ENCODE results near the gene SLC6A17. TPM values are rescaled to one million over a fixed set of nuclear protein-coding genes. Genes with fewer than 3 reads are reported as not detected.

Gene SLC6A17
- total and polyA plus RNA-seq, 7 donors, result under 0.01 to 0.83 (median 0.36) TPM; not detected in 2

DNA sequence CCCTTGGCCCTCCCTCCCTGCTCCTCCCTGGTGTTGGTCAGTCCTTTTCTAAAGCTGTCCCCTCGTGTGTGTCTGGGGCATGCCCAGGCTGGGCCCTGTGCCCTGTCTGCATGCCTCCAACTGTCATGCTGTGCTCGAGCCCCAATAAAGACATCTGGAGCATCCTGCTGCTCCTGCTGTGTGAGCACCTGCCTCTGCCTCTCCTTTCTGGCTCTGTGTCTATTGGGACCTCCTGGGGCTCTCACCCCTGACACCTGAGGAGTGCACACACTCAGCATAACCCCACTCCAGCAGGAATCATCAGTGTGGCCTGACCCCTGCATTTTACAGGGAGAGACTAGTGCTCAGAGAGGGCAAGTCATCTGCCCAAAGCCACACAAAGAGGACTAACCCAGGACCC, 83.6 kb downstream of the SLC6A17 start:
- WGBS, 2 donors, result 78 to 82% methylated on average over 2 of the region's 2 CpGs
- TF ChIP-seq POLR2A (IDR thresholded peaks at IDR 0.05) (no peak), EP300 (IDR thresholded peaks at IDR 0.05) (no peak), POLR2AphosphoS5 (IDR thresholded peaks at IDR 0.05) (no peak)
- TF ChIP-seq, protein P1, sequence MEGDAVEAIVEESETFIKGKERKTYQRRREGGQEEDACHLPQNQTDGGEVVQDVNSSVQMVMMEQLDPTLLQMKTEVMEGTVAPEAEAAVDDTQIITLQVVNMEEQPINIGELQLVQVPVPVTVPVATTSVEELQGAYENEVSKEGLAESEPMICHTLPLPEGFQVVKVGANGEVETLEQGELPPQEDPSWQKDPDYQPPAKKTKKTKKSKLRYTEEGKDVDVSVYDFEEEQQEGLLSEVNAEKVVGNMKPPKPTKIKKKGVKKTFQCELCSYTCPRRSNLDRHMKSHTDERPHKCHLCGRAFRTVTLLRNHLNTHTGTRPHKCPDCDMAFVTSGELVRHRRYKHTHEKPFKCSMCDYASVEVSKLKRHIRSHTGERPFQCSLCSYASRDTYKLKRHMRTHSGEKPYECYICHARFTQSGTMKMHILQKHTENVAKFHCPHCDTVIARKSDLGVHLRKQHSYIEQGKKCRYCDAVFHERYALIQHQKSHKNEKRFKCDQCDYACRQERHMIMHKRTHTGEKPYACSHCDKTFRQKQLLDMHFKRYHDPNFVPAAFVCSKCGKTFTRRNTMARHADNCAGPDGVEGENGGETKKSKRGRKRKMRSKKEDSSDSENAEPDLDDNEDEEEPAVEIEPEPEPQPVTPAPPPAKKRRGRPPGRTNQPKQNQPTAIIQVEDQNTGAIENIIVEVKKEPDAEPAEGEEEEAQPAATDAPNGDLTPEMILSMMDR (IDR thresholded peaks at IDR 0.05), result no peak
- no peaks in the 10 kb centered on the region for H3K27me3 ChIP-seq
- intact Hi-C loops (cut with DNase I), result no loop called here
- peaks cover 0 to 14% (median 6%) of the 10 kb centered on the region in 4 donors for H3K4me1 ChIP-seq
- H3K27ac ChIP-seq, result no peak overlapping the region
- peaks cover 0 to 10% (median 0%) of the 10 kb centered on the region in 4 donors for H3K36me3 ChIP-seq
- H3K4me3 ChIP-seq, result no peak overlapping the region
- no peak for DNase-seq
- peaks cover 0 to 8% (median 4%) of the 10 kb centered on the region in 4 donors for H3K9me3 ChIP-seq

DNA sequence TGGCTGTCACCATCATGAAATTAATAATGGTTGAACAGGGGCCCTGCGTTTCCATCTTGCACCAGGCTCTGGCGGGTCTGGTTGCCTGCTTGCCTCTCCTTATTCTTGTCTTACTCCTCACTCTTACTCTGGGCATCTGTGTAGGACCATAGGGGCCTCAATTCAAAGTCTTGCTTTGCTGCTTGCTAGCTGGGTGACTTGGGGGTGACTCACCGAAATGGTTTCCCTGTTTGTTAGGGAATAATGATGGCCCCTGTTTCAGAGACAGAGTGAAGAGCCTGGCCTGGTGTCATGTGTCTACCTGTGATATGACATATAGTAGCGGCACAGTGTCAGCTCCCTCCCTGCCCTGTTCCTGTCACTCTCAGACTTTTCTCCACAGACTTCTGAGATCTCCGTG, 84.4 kb downstream of the SLC6A17 start:
- Histone ChIP-seq H3K36me3 (peaks cover 0 to 9% (median 0%) of the 10 kb centered on the region in 4 donors), H3K4me3 (no peak overlapping the region), H3K9me3 (peaks cover 0 to 8% (median 4%) of the 10 kb centered on the region in 4 donors), H3K27me3 (no peaks in the 10 kb centered on the region), H3K27ac (peak overlapping the region in 1 of 4 donors; percentile 36), H3K4me1 (peaks cover 0 to 14% (median 6%) of the 10 kb centered on the region in 4 donors)
- DNase-seq, result no peak
- WGBS, 2 donors, result 93 to 97% methylated on average over 5 of the region's 5 CpGs
- intact Hi-C loops (cut with DNase I), result no loop called here
- TF ChIP-seq, protein P1 (IDR thresholded peaks at IDR 0.05), result no peak
- TF ChIP-seq POLR2A (IDR thresholded peaks at IDR 0.05) (no peak), POLR2AphosphoS5 (IDR thresholded peaks at IDR 0.05) (no peak), EP300 (IDR thresholded peaks at IDR 0.05) (no peak)

DNA sequence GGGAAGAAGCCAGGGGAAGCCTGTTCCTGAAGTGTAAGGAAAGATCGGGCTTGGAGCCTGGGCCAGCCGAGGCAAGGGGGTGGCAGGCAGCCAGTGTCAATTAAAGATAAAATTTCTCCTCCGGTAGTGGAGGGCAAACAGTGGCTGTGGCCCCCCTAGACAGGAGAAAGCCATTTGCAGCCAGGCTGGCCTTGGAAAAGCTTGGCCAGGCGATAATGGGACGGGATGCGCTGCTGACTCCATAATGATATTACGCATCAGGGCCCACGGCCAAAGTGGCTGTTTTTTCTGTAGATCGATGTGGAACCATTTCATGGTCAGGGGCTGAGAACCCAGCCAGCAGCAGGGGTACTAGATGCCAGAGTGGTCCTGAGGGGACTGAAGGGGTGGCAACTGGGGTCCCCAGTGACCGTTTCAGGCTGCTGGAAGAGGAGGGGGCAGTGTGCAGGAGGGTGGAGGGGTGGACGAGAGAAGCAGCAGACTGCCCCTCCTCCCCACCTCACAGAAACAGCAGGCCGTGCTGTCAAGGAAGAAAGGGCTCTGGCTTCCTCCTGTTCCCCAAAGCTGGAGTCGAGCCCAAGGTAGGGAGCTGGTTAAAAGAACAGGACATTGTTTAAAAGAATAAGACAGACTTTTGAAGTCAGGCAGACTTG, 85.0 kb downstream of the SLC6A17 start:
- Histone ChIP-seq H3K4me3 (no peak overlapping the region), H3K4me1 (peaks cover 0 to 14% (median 6%) of the 10 kb centered on the region in 4 donors), H3K9me3 (peaks cover 0 to 8% (median 4%) of the 10 kb centered on the region in 4 donors), H3K27me3 (no peaks in the 10 kb centered on the region), H3K27ac (peak overlapping the region in 2 of 4 donors; percentile 36 to 39), H3K36me3 (peaks cover 0 to 9% (median 0%) of the 10 kb centered on the region in 4 donors)
- TF ChIP-seq, protein P1 (IDR thresholded peaks at IDR 0.05), result no peak
- TF ChIP-seq POLR2A (IDR thresholded peaks at IDR 0.05), result no peak
- no peak for TF ChIP-seq EP300 (IDR thresholded peaks at IDR 0.05)
- TF ChIP-seq POLR2AphosphoS5 (IDR thresholded peaks at IDR 0.05), result no peak
- intact Hi-C loops (cut with DNase I), result no loop called here
- no peak for DNase-seq
- 74 to 75% methylated on average over 13 of the region's 13 CpGs for WGBS, 2 donors

DNA sequence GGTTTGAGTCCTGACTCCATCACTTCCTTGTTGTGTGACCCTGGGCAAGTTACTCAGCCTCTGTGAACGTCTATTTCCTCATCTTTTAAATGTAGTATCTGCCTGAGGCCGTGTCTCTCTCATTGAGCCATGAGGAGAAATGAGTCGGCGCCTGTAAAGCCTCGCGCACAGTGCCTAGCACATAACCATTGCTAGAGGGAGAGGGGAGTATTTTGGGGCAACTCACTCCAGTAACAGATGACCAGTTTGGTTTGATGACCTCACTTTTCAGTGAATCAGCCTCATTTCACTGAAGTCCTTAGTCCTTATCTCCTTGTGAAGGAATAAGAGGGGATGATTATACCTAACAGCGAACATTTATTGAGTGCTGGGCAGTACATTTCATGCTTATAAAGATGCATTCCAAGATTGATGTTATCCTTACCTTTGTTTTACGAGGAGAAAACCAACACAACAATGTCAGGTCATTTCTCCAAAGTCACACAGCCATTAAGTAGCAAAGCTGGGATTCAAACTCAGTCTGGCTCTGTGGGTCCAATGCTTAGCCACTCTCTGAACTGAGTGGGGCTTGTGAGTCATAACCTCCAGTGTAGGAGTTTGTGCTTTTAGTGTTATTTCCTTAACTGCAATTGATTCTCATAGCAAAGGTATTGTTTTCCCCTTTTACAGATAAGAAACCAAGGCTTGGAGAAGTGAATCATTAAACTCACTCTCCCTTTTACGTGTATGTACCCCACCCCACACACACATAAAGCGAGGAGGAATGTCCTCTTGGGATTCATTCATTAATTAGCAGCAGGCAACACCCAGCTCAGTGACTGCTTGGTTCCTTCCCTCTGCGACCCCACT, 85.8 kb downstream of the SLC6A17 start:
- intact Hi-C loops (cut with DNase I), result no loop called here
- peak overlapping the region in 1 of 4 donors; percentile 36 for H3K27ac ChIP-seq

More for the DNA sequence above, 85.8 kb downstream of the SLC6A17 start:
- TF ChIP-seq EP300 (IDR thresholded peaks at IDR 0.05) (no peak), POLR2A (IDR thresholded peaks at IDR 0.05) (no peak)
- no peak for DNase-seq
- 54 to 63% methylated on average over 11 of the region's 11 CpGs for WGBS, 2 donors
- peaks cover 0 to 8% (median 4%) of the 10 kb centered on the region in 4 donors for H3K9me3 ChIP-seq
- H3K27me3 ChIP-seq, result no peaks in the 10 kb centered on the region
- peaks cover 0 to 9% (median 0%) of the 10 kb centered on the region in 4 donors for H3K36me3 ChIP-seq
- H3K4me1 ChIP-seq, result peaks cover 0 to 14% (median 6%) of the 10 kb centered on the region in 4 donors
- no peak overlapping the region for H3K4me3 ChIP-seq
